ENCODE data around the gene PUS7.
"Not testable (repeated sequence)": the region's sequence is repeated elsewhere in the genome, so short reads cannot be mapped to it uniquely, and the experiment has no call there.

DNA sequence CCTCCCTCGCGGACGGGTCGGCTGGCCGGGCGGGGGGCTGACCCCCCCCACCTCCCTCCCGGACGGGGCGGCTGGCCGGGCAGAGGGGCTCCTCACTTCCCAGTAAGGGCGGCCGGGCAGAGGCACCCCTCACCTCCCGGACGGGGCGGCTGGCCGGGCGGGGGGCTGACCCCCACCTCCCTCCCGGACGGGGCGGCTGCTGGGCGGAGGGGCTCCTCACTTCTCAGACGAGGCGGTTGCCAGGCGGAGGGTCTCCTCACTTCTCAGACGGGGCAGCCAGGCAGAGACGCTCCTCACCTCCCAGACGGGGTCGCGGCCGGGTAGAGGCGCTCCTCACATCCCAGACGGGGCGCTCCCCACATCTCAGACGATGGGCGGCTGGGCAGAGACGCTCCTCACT, 111.3 kb downstream of the PUS7 start:
- TF ChIP-seq, protein P1, sequence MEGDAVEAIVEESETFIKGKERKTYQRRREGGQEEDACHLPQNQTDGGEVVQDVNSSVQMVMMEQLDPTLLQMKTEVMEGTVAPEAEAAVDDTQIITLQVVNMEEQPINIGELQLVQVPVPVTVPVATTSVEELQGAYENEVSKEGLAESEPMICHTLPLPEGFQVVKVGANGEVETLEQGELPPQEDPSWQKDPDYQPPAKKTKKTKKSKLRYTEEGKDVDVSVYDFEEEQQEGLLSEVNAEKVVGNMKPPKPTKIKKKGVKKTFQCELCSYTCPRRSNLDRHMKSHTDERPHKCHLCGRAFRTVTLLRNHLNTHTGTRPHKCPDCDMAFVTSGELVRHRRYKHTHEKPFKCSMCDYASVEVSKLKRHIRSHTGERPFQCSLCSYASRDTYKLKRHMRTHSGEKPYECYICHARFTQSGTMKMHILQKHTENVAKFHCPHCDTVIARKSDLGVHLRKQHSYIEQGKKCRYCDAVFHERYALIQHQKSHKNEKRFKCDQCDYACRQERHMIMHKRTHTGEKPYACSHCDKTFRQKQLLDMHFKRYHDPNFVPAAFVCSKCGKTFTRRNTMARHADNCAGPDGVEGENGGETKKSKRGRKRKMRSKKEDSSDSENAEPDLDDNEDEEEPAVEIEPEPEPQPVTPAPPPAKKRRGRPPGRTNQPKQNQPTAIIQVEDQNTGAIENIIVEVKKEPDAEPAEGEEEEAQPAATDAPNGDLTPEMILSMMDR (IDR thresholded peaks at IDR 0.05) = not testable (repeated sequence)
- not testable (repeated sequence) for TF ChIP-seq ZFX (IDR thresholded peaks at IDR 0.05; ENCODE audit: borderline replicate concordance)
